Measurements from ENCODE around the gene RANGRF.

- TF ChIP-seq POLR2A (IDR thresholded peaks at IDR 0.05) (no peak), CTCF (IDR thresholded peaks at IDR 0.05) (no peak)
Observed at GRCh38 chr17:8267480-8268147, 20.9 kb upstream of the RANGRF start.

Measured in body of pancreas (tissue), 4 donors.